GM12892 (cell line): Measurements from ENCODE around the gene PDE8A. TPM values are rescaled to one million over a fixed set of nuclear protein-coding genes. Genes with fewer than 3 reads are reported as not detected.

ENCODE experiments used
- DNase-seq: peaks from one replicate; pipeline ENCODE4 v3.0.0; 2011; ENCODE audit not compliant: insufficient read length
- FAIRE-seq: peaks from 2 replicates; lab custom pipeline; 2011; peaks lifted over from hg19 to GRCh38; lab: Jason Lieb, UNC
- POLR2A ChIP-seq: IDR thresholded peaks from 2 replicates; pipeline ENCODE4 v1.6.1; 2011; ENCODE audit warnings: low read depth, low read length, control low read depth
- POLR2AphosphoS5 ChIP-seq: IDR thresholded peaks from 2 replicates; pipeline ENCODE4 v1.6.1; 2011; ENCODE audit warnings: low read depth, low read length, control low read depth
- TAF1 ChIP-seq: IDR thresholded peaks from 2 replicates; pipeline ENCODE4 v1.6.1; 2011; ENCODE audit warnings: low read depth, mild to moderate bottlenecking, control low read depth, low read length, borderline replicate concordance
- polyA plus RNA-seq: library from polyadenylated mRNA; unstranded; fragments of >200 nt; gene quantifications from one replicate; pipeline ENCODE4 v1.2.1, GENCODE V29; 2012; ENCODE audit warnings: missing spikeins, inconsistent platforms; ENCODE audit not compliant: missing spikeins

Gene PDE8A
- polyA plus RNA-seq: 24.2 TPM

DNA sequence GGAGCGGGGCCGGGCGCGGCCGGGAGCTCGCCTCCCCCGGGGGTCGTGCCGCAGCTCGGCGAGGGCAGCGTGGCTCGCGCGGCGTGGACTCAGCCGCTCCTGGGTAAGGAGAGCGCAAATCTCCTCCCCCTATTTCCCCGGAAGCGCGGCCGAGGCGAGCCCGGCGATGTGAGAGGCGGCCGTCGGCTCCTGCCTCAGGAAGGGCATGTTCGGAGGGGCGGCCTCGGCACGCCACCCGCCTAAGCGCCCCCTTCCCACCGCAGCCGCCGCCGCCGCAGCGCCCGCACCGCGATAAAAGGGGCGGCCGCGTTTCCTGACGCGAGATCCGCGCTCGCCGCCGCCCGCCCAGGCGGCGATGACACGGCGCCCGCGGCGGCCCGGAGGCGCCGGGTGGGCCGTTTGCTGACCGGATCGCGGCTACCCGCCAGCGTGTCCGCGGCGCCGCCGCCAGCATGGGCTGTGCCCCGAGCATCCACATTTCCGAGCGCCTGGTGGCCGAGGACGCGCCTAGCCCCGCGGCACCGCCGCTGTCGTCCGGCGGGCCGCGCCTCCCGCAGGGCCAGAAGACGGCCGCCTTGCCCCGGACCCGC lies at the start of gene PDE8A:
Gene PDE8A, plus strand, starts transcription at position 146 of the 590 bp plus-strand sequence. Its CDS starts 307 bp downstream, at position 453.
- no peak for FAIRE-seq
- DNase-seq: peak; percentile 45
- TF ChIP-seq POLR2AphosphoS5 (no peak), TAF1 (no peak), POLR2A (no peak)

DNA sequence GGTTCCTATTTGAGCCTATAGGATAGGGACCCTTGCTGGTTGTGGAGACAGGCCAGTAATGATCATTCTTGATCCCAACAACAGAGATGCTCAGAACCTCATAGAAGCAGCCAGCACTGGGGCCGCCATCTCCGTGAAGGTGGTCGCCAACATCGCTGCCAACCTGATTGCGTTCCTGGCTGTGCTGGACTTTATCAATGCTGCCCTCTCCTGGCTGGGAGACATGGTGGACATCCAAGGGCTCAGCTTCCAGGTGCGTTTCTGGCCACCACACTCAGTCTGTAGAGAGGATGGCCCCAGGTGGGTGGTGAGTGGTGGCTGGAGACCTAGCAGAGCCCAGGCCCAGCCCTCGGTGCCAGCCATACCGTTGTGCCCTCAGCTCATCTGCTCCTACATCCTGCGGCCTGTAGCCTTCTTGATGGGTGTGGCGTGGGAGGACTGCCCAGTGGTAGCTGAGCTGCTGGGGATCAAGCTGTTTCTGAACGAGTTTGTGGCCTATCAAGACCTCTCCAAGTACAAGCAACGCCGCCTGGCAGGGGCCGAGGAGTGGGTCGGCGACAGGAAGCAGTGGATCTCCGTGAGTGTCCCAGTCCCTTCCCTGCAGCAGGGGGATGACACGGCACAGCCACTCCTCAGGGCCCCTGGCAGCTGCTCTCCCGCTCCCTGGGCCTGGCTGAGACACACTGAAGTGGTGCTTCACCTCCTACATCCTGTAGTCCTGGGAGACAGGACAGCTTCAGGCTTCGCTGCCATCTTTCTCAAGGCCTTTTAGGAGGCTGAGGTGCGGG lies 46.5 kb upstream of the PDE8A start:
- no peak for FAIRE-seq
- DNase-seq: no peak
- TF ChIP-seq TAF1: no peak
- TF ChIP-seq POLR2AphosphoS5: no peak
- no peak for TF ChIP-seq POLR2A

DNA sequence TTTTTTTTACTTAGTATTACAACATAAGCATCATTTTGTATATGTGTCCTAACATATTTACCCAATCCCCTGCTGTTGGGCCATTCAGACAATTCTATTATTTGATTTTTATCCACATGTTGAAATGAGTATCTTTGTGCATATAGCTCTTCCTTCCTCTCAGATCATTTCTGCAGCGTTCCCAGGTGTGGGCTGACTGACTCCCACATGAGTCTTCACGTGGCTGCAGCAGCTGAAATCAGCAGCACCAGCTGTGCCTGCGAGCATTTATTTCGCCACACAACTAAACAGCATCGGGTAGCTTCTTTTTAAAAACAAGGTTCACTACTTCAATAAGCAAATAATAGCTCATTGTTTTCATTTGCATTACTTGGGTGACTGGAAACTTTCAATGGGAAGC lies 44.5 kb upstream of the PDE8A start:
- DNase-seq: no peak
- no peak for TF ChIP-seq TAF1
- TF ChIP-seq POLR2AphosphoS5: no peak
- TF ChIP-seq POLR2A: no peak

DNA sequence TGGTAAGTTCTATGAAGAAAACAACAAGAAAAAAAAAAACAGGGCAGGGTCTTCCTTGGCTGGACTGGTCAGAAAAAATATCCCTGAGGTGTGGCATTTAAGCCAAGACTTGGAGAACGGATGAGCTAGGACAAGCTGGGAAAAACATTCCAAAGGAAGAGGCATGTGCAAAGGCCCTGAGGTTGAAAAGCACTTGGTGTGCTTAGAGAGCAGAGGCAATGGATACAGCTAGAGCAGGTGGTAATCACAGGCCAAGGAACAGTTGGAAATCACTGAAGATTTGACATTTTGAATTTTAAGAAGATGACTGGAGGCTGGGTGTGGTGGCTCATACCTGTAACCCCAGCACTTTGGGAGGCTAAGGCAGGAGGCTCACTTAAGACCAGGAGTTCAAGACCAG lies 42.9 kb upstream of the PDE8A start:
- no peak for TF ChIP-seq POLR2A
- TF ChIP-seq TAF1: no peak
- no peak for TF ChIP-seq POLR2AphosphoS5
- FAIRE-seq (no peak), DNase-seq (no peak)

More for the DNA sequence above, 44.5 kb upstream of the PDE8A start:
- FAIRE-seq: no peak

GRCh38 chr15:84940399-84940798 lies 41.3 kb upstream of the PDE8A start:
- TF ChIP-seq POLR2A: no peak
- no peak for TF ChIP-seq TAF1
- TF ChIP-seq POLR2AphosphoS5: no peak
- FAIRE-seq: no peak

DNA sequence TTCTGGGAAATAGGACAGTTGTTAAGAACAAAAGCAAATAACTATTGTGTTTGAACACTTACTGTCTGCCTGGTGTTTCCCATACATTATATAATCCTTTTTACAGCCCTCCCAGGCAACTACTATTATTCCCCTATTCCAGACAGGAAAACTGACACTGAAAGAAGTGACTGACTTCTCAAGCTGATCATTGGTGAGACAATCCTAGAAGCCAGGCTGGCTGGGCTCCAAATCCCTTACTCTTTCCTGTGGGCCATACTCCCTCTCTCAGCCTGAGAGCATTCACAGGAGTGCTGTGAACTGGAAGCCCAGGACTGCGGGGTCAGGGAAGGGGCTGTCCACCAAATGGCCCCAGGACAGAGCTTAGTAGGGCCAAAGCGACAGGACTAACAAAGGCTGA lies 39.2 kb upstream of the PDE8A start:
- TF ChIP-seq TAF1 (no peak), POLR2A (no peak), POLR2AphosphoS5 (no peak)
- no peak for FAIRE-seq
- no peak for DNase-seq

More at GRCh38 chr15:84940399-84940798, 41.3 kb upstream of the PDE8A start:
- no peak for DNase-seq

DNA sequence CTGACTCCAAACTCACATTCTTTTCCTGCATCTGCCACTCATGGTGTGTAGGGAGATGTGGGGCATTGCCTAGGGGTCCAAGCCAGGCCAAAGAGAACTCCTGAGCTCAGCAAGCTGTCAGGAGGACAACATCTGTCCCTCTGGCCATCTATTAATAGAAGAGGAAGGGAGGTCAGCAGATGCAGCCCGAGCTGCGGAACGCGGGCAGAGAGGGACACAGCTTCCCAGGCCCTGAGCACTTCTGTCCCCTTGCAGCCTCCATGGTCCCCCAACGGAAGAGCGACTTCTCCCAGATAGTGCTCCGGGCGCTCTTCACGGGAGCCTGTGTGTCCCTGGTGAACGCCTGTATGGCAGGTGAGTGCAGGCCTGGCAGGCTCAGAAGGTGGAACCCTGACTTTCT lies 37.3 kb upstream of the PDE8A start:
- no peak for TF ChIP-seq TAF1
- no peak for TF ChIP-seq POLR2AphosphoS5
- TF ChIP-seq POLR2A: no peak
- DNase-seq (no peak), FAIRE-seq (no peak)

DNA sequence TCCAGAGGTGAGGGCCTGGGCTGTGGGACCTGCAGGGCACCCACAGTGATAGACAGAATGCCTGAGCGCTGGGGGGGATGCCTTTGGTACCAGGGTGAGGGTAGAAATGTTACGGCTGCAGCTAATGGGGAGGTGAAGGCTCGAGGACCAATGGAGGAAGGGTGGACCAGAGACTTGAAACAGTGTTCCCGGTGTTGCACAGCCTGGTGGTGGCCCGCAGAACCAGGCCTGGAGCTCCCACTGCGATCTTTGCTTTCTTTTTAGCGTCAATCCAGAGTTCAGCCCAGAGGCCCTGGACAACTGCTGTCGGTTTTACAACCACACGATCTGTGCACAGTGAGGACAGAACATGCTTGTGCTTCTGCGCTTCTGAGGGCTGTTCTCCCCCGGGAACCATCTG lies 36.8 kb upstream of the PDE8A start:
- TF ChIP-seq POLR2A (no peak), POLR2AphosphoS5 (no peak), TAF1 (no peak)
- DNase-seq (no peak), FAIRE-seq (no peak)

- FAIRE-seq: no peak
- DNase-seq: no peak
- no peak for TF ChIP-seq POLR2A
- TF ChIP-seq TAF1: no peak
- no peak for TF ChIP-seq POLR2AphosphoS5
These were observed 34.7 kb upstream of the PDE8A start for GRCh38 chr15:84946772-84947489.

GRCh38 chr15:84947947-84948830 lies 33.5 kb upstream of the PDE8A start:
- DNase-seq (no peak), FAIRE-seq (no peak)
- no peak for TF ChIP-seq TAF1
- no peak for TF ChIP-seq POLR2AphosphoS5
- no peak for TF ChIP-seq POLR2A

- DNase-seq (no peak), FAIRE-seq (no peak)
- TF ChIP-seq TAF1: no peak
- TF ChIP-seq POLR2A: no peak
- TF ChIP-seq POLR2AphosphoS5: no peak
These were observed 32.6 kb upstream of the PDE8A start for GRCh38 chr15:84949043-84949442.
